HG03354 (cell line): ENCODE results near the gene HMCN1.

Experiments
- ATAC-seq: cut with Tn5 transposase; IDR thresholded peaks from one replicate; pipeline ENCODE4 v1.9.1; 2021; ENCODE audit warnings: mild to moderate bottlenecking; ENCODE audit not compliant: unreplicated experiment, poor library complexity, severe bottlenecking

HMCN1 gene

DNA sequence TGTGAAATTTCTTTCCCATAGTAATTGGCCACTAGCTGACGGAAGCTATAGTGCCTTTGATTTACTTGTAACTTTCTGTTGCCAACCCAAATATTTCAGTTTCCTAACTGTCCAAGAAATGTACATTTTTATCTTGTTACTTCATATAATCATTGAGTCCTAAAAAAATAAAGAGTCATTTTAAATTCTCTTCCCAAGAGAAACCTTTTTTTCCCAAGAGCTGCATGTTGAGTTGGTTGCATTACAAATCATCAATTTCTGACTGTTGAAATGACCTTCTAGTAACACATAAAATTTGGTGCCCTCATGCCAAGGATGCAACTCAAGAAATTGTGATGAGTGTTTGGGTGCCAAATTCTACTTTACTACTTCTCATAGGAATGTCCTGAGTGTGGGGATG lies 61.0 kb downstream of the HMCN1 start:
- ATAC-seq = no peak

DNA sequence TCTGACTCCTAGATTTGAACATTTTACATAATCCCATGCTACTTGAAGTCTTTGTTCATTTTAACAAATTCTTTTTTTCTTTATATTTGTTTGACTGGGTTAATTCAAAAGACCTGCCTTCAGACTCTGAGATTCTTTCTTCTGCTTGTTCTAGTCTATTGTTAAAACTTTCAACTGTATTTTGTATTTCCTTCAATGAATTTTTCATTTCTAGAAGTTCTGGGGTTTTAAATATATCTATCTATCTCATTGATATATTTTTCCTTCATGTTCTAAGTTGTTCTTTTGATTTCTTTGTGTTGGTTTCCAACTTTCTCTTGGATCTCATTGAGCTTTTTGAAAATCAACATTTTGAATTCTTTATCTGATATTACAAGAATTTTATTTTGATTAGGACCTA lies 64.3 kb downstream of the HMCN1 start:
- ATAC-seq = no peak

DNA sequence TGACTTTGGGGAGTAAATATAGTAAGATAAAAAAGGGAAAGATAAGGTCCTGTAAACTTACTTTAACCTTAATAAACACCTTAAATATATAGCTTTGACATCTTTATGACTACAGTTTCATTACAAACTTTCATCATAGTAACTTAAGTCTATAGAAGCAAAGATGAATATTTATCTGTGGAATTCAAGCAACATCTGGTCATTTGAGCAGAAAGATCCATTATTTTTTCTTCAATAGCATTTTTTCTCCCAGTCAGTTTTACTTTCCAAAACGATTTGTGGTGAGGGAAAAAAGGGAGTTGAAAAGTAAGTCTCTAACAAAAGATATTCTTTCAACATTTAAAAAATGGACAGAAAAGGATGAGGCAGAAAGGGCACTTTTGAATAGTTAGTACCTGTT lies 69.0 kb downstream of the HMCN1 start:
- ATAC-seq = no peak

DNA sequence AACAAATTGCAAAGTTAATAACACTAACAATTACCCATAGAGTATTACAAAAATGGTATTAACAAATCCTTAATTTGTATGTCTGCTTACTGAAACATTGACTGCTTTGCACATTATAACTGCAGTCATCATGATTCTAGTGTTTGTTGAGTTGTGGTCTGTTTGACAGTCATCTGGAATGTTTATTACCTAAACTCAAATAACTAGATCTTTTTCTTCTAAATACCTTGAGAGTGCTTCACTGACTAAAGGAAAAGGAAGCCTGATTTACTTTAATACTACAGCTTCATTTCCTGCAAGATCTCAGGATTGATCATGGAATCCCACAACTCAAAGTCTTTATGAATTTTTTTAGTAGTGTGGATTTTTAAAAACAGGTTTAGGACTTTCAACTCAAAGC lies 70.0 kb downstream of the HMCN1 start:
- ATAC-seq = no peak

DNA sequence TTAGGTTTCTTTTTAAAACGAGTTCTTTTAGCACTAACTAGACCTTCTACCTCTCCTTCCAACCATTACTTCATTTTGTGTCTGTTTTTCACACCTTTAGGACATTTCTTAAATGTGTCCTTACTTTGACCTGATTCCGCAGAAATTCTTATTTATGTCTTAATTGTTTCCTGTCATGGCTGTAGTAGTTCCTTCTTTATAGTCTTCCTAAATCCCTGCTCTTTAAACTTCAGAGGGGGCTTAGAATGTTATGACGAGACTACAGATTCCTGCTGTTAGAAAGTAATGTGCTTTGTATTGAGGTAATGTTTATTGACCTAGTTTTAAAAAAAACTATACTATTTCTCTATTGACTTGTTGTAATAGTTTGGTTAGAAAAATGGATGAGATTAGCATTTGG lies 70.4 kb downstream of the HMCN1 start:
- no peak for ATAC-seq

DNA sequence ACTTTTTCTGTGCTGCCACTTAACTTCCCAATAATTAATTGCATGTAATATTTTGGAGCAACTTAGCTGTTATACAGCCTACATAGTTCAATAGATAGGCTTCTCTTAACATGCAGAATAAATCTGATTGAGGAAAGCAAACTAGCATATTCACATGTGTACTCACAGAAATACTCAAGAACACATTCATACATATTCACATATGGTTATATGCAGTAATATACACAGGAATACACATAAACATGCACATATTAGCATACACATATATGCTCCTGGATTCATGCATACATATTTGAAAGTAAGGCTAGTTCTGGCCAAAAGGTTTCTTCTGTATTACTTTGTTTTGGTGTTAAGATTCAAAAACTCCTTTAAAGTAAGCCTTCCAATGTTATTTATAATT lies 73.1 kb downstream of the HMCN1 start:
- no peak for ATAC-seq

DNA sequence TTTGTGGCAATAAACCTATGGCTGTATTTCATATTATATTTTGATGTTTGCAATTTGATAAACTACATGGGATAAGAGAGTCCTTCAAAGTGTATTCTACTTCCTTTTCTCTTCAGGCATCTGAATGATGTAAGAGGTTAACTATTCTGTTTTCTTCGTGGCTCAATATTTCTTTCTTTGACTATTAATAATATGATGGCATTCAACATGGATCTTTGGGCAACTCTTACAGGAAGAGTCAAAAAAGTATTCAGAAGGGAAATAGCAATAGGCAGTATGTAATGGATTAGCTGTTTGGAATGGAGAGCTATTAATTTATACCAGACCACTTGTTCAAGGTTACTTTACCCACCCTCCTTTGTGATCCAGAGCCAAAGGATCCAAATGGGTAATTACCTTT lies 74.4 kb downstream of the HMCN1 start:
- no peak for ATAC-seq

DNA sequence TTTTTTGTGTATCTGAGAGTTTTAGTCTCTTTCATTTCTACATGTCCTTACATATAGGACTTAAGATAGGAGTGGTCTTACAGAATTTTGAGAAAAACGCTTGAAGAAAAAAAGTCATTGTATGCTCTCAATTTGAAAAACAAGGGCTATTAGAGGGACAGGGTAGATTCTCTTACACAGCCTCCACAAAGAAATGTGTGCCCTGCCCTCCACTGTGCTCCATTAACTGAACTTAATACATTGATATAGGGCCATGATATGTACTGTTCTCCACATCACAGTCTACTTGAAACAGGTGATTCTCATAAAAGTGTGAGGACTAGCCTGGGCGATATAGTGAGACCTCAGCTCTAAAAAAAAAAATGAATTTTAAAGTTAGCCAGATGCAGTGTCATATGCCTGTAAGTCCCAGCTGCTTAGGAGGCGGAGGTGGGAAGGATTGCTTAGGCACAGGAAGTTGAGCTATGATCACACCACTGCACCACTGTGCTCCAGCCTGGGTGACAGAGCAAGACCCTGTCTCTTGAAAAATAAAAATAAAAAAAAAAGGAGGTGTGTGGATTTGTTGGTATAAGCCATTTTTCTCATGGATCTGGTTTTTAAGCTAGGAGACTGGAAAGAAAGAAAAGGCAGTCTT lies 77.0 kb downstream of the HMCN1 start:
- ATAC-seq = no peak

DNA sequence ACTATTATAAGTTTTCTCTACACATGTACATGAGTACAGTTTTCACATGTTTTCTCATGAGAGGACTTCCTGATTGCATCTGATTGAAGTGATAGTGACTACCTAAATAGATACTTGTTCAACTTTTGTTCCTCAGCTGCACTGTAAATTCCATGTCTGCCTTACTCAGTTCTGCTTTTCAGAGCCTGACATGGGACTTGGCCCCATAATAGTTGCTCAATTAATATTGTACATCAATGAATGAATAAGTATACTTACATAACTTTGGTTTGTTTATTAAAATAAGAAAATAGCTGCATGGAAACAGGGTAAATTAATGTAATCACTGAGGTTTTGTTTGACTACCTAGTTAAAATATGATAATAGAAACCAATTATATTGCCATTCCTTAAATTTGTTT lies 78.7 kb downstream of the HMCN1 start:
- ATAC-seq = no peak

DNA sequence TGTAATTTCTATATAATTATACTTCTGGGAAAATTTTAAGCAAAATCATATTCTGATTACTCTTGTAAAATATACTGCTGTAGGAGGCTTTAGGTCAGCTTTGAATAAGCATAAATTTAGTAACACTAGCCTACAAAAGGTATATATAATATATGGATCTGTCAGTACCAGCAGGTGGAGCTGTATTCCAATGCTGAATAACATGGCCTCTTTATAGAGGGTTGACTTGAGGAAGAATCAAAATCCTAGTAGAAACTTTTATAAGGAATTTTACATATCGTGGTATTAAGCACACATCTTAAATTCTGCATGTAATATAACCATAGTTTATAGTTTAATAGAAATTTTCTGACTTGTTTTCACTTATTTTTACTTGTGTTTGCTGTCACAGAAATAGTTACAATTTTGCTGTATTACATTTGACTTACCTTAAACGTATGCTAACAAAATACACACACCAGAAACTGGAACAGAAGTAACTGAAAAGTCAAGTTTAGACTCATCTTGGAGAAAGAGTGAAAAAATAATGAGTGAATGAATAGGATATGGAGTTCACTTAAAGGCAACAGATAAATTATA lies 79.3 kb downstream of the HMCN1 start:
- no peak for ATAC-seq

DNA sequence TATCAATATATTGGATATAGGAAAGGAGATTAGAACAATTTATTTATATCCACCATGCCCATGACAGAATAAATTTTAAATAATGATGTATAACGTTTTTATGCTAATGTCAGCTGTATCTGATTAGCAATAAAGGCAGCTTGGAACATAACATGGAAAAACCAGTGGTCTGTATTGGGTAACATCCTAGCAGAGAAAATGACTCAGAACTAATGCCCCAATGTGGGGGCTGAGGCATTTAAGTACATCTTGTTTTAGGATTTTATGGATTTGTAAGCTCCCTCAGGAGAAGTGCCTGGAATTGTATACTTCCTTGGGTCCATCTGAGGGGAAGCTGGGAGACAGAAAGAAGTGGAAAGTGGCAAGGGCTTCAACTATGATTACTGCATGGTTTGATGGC lies 82.3 kb downstream of the HMCN1 start:
- no peak for ATAC-seq

DNA sequence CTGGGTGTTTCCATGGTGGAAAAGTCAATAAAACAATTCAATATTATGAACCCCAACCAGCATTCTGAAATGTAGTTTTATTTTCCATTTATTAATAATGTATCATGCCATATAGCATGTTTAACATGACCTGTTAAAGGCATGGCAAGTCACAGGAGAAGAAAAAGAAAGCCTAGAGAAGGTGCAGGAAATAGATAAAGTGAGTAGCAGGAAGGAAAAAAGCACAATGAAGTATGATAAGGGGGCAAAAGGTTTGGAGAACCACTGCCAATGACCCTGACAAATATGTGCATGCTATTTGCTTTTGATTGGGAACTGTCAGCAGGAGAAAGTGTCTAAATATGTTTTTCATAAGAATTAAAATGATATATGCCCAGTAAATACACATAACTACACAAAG lies 85.6 kb downstream of the HMCN1 start:
- ATAC-seq = no peak

DNA sequence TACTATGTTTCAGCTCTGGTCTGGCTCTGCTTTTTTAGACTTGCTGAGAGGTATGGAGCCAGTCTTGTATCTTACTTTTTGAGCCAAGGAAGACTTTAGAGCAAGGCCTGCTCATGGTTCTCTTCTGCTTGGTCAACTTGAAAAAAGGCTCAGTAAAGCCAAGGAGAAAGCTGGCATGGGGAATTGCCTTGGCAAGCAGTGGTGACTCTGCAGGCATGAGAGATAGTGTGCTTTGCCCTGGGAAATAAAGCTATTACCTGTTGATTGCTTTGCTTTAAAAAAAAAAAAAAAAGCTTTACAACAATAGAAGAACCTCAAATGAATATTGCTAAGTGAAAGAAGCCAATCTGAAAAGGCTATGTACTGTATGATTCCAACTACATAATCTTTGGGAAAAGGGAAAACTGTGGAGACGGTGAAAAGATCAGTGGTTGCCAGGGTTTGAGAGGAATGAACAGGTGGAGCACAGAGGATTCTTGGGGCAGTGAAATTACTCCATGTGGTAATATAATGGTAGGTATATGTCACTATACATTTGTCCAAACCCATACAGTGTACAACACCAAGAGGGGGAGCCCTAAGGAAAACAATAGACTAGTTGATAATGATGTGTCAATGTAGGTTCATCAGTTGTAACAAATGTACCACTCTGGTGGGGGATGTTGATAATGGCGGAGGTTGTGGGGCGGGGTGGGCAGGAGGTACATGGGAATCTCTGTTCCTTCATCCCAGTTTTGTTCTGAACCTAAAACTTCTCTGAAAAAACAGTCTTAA lies 87.6 kb downstream of the HMCN1 start:
- no peak for ATAC-seq

DNA sequence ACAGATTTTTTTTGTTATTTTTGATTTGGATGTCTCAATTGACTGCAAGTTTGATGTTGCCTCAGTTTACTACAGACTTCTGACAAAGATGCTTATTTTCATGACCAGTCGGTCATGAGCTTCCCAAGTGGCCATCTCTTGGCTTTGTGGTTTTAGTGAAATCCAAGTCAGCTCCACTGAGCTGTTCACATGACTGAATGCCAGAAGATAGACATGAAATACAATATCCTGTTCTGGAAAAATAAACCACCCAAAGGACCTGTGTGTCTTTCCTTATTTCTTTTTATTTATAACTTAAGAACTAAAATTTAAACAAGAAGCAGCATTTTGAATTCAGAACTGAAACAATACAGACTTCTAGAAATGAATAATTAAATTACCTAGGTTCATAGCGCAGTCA lies 89.3 kb downstream of the HMCN1 start:
- ATAC-seq = no peak

DNA sequence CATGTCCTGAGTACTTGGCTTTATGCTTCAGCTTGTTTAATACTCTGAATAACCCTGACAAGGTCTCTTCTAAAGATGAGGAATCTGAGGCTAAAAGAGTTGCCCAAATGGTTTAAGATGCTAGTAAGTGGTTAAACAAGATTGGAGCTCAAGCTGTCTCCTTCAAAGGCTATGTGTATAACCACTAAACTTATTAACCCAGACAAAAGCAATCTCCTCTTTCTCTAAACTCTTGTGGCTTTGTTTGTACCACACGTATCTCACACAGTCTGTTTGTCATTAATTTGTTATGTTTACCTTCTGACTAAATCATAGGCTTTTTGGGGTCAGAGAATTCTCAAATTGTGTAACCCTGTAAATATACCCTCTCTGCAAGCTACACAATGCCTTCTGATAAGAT lies 89.9 kb downstream of the HMCN1 start:
- ATAC-seq = no peak

DNA sequence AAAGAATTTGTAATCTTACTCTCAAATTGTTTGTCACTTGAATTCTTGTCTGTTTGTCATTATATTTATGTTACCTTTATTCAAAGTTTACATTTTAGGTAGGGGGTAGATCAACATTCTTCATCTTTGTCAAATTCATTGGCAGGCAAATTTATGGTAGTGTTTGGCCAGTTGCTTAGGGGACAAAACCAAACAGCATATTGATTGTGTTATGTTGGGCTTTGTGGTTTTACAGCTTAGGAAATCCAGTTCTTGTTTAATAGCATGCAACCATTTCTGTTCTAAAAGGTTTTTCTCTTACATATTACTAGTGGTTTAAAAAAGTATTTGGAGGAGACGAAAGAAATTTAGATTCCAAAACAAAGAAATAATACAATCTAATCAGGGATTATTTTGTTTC lies 91.4 kb downstream of the HMCN1 start:
- no peak for ATAC-seq

DNA sequence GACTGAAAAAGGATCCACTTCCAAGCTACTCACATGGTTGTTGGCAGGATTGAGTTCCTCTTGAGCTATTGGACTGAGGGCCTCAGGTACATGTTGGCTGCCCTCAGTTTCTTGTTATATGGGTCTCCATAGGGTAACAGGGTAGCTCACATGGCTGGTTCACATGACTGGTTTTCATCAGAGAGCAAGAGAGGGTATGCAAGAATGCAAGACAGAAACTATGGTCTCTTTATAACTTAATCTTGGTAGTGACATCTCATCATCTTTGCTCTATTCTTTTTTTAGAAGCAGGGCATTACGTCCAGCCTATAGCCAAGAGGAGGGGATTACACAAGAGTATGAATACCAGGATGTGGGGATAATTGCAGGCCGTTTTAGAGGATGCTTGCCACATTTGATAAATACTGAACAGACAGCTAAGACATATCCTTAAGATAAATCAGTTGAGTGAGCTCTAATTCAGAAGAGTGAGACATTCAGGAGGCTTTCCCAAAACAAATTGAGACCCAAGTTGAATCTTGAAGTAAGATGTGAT lies 100.2 kb downstream of the HMCN1 start:
- no peak for ATAC-seq

DNA sequence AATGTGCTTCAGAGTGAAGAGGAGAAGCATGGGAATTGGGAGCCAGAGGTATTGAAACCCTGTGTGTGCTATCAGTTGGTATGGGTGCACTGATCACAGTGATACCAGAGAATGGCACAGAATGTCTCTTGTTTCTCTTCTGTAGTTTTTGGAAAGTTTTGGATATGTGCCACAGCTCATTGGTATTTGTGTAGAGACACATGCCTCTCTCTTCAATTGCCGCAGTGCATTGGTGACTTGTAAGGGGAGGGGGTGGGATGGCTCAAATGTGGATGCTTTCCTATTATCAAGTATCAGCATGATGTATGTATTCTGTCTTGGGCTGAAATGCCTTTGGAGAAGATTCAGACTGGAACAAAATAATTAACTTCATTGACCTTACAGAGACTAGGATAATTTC lies 101.0 kb downstream of the HMCN1 start:
- ATAC-seq = no peak

DNA sequence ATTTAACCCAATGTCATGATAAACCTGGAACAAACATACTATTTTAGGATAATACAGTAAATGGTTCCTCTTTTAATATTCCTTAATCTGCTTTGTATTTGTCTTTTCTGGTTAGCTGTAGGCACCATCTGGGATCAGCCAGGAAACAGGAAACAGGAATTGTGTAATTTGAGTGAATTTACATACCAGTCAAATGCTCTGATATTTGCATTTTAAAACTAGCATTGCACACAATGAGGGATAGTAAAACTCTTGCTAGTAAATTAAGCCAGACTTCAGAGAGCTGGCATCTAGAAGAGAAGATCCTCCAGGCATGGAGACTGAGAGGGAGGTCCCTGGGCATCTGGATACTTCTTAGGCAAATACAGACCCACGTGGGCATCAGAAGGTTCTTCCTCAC lies 103.5 kb downstream of the HMCN1 start:
- no peak for ATAC-seq

DNA sequence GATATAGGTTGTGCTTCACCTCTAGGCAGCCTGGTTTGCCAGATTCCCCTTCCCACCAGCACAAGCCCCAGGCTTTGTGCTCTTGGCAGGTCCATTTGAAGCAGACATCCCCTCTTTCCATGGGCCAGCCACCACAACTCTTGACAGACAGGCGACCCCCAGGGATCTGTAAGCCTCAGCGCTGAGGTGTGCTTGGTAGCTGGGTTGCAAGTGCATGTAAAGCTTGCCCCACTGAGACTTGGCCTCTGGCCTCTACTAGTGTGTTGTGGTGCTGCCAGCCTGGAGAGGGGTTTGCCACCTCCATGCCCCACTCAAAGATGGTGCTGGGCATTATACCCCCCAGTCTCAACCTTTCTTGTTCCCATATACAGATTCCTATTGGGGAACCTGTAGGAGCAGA lies 103.9 kb downstream of the HMCN1 start:
- no peak for ATAC-seq

DNA sequence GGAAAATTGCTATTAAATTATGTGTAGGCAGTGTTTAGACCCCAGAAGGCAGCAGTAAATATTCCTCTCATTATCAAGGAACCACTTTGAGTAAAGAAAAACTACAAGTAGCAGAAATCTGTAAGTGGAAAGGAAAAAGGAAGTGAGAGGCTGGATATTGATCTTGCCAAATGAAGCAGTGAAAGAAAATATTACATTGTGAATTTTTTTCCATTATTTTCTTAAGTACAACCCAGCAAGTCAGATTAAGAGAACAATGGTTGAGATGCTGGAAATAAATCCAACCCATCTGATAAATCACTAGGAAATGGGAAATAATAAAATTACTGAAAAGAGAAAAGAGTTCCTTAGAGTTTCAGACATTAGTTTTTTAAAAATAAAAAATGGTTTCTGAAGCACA lies 106.7 kb downstream of the HMCN1 start:
- ATAC-seq = no peak
